H9 (cell line): ENCODE results near the gene MGAT5. TPM values are rescaled to one million over a fixed set of nuclear protein-coding genes. Genes with fewer than 3 reads are reported as not detected.

Experiments used
- DNase-seq: peaks from one replicate; pipeline ENCODE4 v3.0.0-alpha.2; 2017
- H2AFZ ChIP-seq: one replicate; pipeline ENCODE4 v1.6.1; 2013; ENCODE audit warnings: mild to moderate bottlenecking, low read length, control low read depth, moderate library complexity
- H2AK5ac ChIP-seq: 2 replicates; pipeline ENCODE4 v1.6.1; 2013; ENCODE audit warnings: low read length, control low read depth, mixed read lengths; ENCODE audit not compliant: insufficient read length
- H2BK120ac ChIP-seq: one replicate; pipeline ENCODE4 v1.6.1; 2013; ENCODE audit warnings: low read depth, mild to moderate bottlenecking, low read length, control low read depth, inconsistent platforms; ENCODE audit not compliant: poor library complexity, severe bottlenecking
- H2BK12ac ChIP-seq: 2 replicates; pipeline ENCODE4 v1.6.1; 2013; ENCODE audit warnings: low read length, control low read depth, mixed read lengths, low read depth; ENCODE audit not compliant: insufficient read length
- H2BK15ac ChIP-seq: 2 replicates; pipeline ENCODE4 v1.6.1; 2013; ENCODE audit warnings: low read depth, low read length, control low read depth
- H2BK20ac ChIP-seq: one replicate; pipeline ENCODE4 v1.6.1; 2013; ENCODE audit warnings: low read depth, mild to moderate bottlenecking, low read length, control low read depth, inconsistent platforms; ENCODE audit not compliant: poor library complexity, severe bottlenecking
- H2BK5ac ChIP-seq: 2 replicates; pipeline ENCODE4 v1.6.1; 2013; ENCODE audit warnings: low read length, control low read depth, mixed read lengths; ENCODE audit not compliant: insufficient read length
- H3K14ac ChIP-seq: 2 replicates; pipeline ENCODE4 v1.6.1; 2013; ENCODE audit warnings: low read length, control low read depth; ENCODE audit not compliant: insufficient read depth
- H3K18ac ChIP-seq: 2 replicates; pipeline ENCODE4 v1.6.1; 2013; ENCODE audit warnings: low read depth, mild to moderate bottlenecking, mixed read lengths, low read length, control low read depth; ENCODE audit not compliant: insufficient read length
- H3K23ac ChIP-seq: 2 replicates; pipeline ENCODE4 v1.6.1; 2013; ENCODE audit warnings: low read length, control low read depth, mixed read lengths, low read depth; ENCODE audit not compliant: insufficient read length
- H3K23me2 ChIP-seq: 2 replicates; pipeline ENCODE4 v1.6.1; 2013; ENCODE audit warnings: low read depth, mild to moderate bottlenecking, mixed read lengths, low read length, control low read depth; ENCODE audit not compliant: insufficient read length, poor library complexity, severe bottlenecking
- H3K27ac ChIP-seq: 2 replicates; pipeline ENCODE4 v1.5.1; 2013; ENCODE audit warnings: low read length, control low read depth, mixed read lengths, low read depth; ENCODE audit not compliant: insufficient read length
- H3K27me3 ChIP-seq: 2 replicates; pipeline ENCODE4 v1.6.1; 2013; ENCODE audit warnings: low read length, control low read depth, inconsistent platforms; ENCODE audit not compliant: insufficient read depth
- H3K4ac ChIP-seq: 2 replicates; pipeline ENCODE4 v1.6.1; 2013; ENCODE audit warnings: low read depth, mild to moderate bottlenecking, control low read depth, inconsistent platforms, low read length, moderate library complexity
- H3K4me1 ChIP-seq: 2 replicates; pipeline ENCODE4 v1.6.1; 2013; ENCODE audit warnings: low read length, control low read depth, inconsistent platforms; ENCODE audit not compliant: insufficient read depth
- H3K4me2 ChIP-seq: 2 replicates; pipeline ENCODE4 v1.6.1; 2013; ENCODE audit warnings: low read length, control low read depth, mixed read lengths; ENCODE audit not compliant: insufficient read length, insufficient read depth
- H3K56ac ChIP-seq: 2 replicates; pipeline ENCODE4 v1.6.1; 2013; ENCODE audit warnings: low read depth, mild to moderate bottlenecking, mixed read lengths, low read length, control low read depth; ENCODE audit not compliant: insufficient read length
- H3K79me1 ChIP-seq: 2 replicates; pipeline ENCODE4 v1.6.1; 2013; ENCODE audit warnings: low read depth, mild to moderate bottlenecking, moderate library complexity, low read length, control low read depth, inconsistent platforms; ENCODE audit not compliant: insufficient read depth, poor library complexity, severe bottlenecking
- H3K79me2 ChIP-seq: 2 replicates; pipeline ENCODE4 v1.6.1; 2013; ENCODE audit warnings: low read length, control low read depth, inconsistent platforms; ENCODE audit not compliant: insufficient read depth
- H3K9ac ChIP-seq: 2 replicates; pipeline ENCODE4 v1.6.1; 2013; ENCODE audit warnings: low read length, control low read depth, mixed read lengths; ENCODE audit not compliant: insufficient read length; ENCODE audit errors: extremely low read depth
- H3K9me3 ChIP-seq: one replicate; pipeline ENCODE4 v1.6.1; 2013; ENCODE audit warnings: low read depth, low read length, inconsistent platforms; ENCODE audit not compliant: control insufficient read depth
- H3T11ph ChIP-seq: one replicate; pipeline ENCODE4 v1.6.1; 2013; ENCODE audit warnings: mild to moderate bottlenecking, low read length, control low read depth, inconsistent platforms
- H4K20me1 ChIP-seq: one replicate; pipeline ENCODE4 v1.6.1; 2013; ENCODE audit not compliant: control insufficient read depth, insufficient read length, insufficient read depth
- H4K5ac ChIP-seq: 2 replicates; pipeline ENCODE4 v1.6.1; 2013; ENCODE audit warnings: low read depth, mild to moderate bottlenecking, mixed read lengths, low read length, control low read depth; ENCODE audit not compliant: insufficient read length
- H4K8ac ChIP-seq: replicated peaks from 2 replicates; pipeline ENCODE4 v1.6.1; 2013; ENCODE audit warnings: low read length, control low read depth, mixed read lengths, low read depth; ENCODE audit not compliant: insufficient read length
- H4K91ac ChIP-seq: 2 replicates; pipeline ENCODE4 v1.6.1; 2013; ENCODE audit warnings: low read depth, mild to moderate bottlenecking, moderate library complexity, mixed read lengths, low read length, control low read depth; ENCODE audit not compliant: insufficient read length
- H3K27ac Mint-ChIP-seq, 3 experiments: 2 replicates in 2 of 3; 3 replicates in 1 of 3; pipeline ENCODE4 v1.8.0; 2020 to 2021; ENCODE audit warnings: mixed read lengths in 3 of 3, mild to moderate bottlenecking in 1 of 3, moderate library complexity in 1 of 3
- H3K27me3 Mint-ChIP-seq: 2 replicates; pipeline ENCODE4 v1.8.0; 2021; ENCODE audit warnings: low read depth, mild to moderate bottlenecking, moderate library complexity, mixed read lengths
- H3K36me3 Mint-ChIP-seq, 3 experiments: 2 replicates in 2 of 3; 3 replicates in 1 of 3; pipeline ENCODE4 v1.8.0; 2020 to 2021; ENCODE audit warnings: low read depth in 3 of 3, mixed read lengths in 3 of 3; ENCODE audit not compliant: insufficient read depth in 1 of 3
- H3K4me1 Mint-ChIP-seq, 2 experiments: 2 replicates each; pipeline ENCODE4 v1.8.0; 2020; ENCODE audit warnings: mixed read lengths in 2 of 2
- H3K4me3 Mint-ChIP-seq, 2 experiments: 2 replicates in 1 of 2; 3 replicates in 1 of 2; pipeline ENCODE4 v1.8.0; 2020 to 2021; ENCODE audit warnings: mild to moderate bottlenecking in 2 of 2, mixed read lengths in 2 of 2, moderate library complexity in 1 of 2
- H3K9me3 Mint-ChIP-seq, 2 experiments: 2 replicates in 1 of 2; 3 replicates in 1 of 2; pipeline ENCODE4 v1.8.0; 2020; ENCODE audit warnings: mild to moderate bottlenecking in 2 of 2, mixed read lengths in 2 of 2, moderate library complexity in 1 of 2
- CTCF ChIP-seq: fragments of 200-600 bp; sonication (generic); conservative IDR thresholded peaks from 3 replicates; pipeline ENCODE4 v1.8.0; 2021; ENCODE audit warnings: antibody characterized with exemption, mild to moderate bottlenecking
- WGBS: extraction: QIAGEN DNeasy Blood & Tissue Kit; methylation state at CpG from one replicate; pipeline ENCODE4 v1.1.7; 2013; ENCODE audit warnings: missing lambda C conversion rate, low lambda C conversion rate, mixed read lengths; ENCODE audit not compliant: insufficient read length; ENCODE audit errors: extremely low coverage; 5-methylcytosine and 5-hydroxymethylcytosine counted together
- total RNA-seq: library from RNA; stranded (reverse); gene quantifications from 2 replicates; pipeline ENCODE4 v1.2.1, GENCODE V29; 2021

The MGAT5 gene
- total RNA-seq, 1 experiment from 2014 or later = 25.7 TPM

- H3K23me2 ChIP-seq = no peaks in the 10 kb centered on the region
- H2AK5ac ChIP-seq = no peak overlapping the region
- H3K27ac Mint-ChIP-seq = no peak overlapping the region
Observed at GRCh38 chr2:134384131-134384530, 130.3 kb downstream of the MGAT5 start.

More at GRCh38 chr2:134384131-134384530, 130.3 kb downstream of the MGAT5 start:
- Mint-ChIP-seq H3K9me3 (no peaks in the 10 kb centered on the region), H3K4me1 (no peaks in the 10 kb centered on the region), H3K27me3 (no peaks in the 10 kb centered on the region), H3K4me3 (no peak overlapping the region), H3K36me3 (no peaks in the 10 kb centered on the region; a peak in 2 of 7 replicates)
- Histone ChIP-seq H2BK12ac (no peak overlapping the region), H2BK5ac (no peak overlapping the region), H3T11ph (no peak overlapping the region), H3K27ac (no peak overlapping the region), H4K91ac (no peak overlapping the region), H4K8ac (no peak overlapping the region), H4K5ac (no peak overlapping the region), H3K9me3 (no peaks in the 10 kb centered on the region), H3K79me1 (no peaks in the 10 kb centered on the region), H3K4me1 (no peaks in the 10 kb centered on the region), H2BK120ac (no peak overlapping the region), H3K23ac (no peak overlapping the region), H3K4me2 (no peak overlapping the region), H4K20me1 (no peaks in the 10 kb centered on the region), H2AFZ (no peak overlapping the region), H2BK15ac (no peak overlapping the region), H3K18ac (no peak overlapping the region), H3K27me3 (no peaks in the 10 kb centered on the region), H3K56ac (no peak overlapping the region), H3K14ac (no peak overlapping the region), H3K4ac (no peak overlapping the region), H3K79me2 (no peaks in the 10 kb centered on the region), H2BK20ac (no peak overlapping the region), H3K9ac (no peak overlapping the region)
- no peak for TF ChIP-seq CTCF
- DNase-seq = no peak
- WGBS = no CpG with 5 or more reads among the region's 4 CpGs
